Measurements from ENCODE around the gene UBE4B.

DNA sequence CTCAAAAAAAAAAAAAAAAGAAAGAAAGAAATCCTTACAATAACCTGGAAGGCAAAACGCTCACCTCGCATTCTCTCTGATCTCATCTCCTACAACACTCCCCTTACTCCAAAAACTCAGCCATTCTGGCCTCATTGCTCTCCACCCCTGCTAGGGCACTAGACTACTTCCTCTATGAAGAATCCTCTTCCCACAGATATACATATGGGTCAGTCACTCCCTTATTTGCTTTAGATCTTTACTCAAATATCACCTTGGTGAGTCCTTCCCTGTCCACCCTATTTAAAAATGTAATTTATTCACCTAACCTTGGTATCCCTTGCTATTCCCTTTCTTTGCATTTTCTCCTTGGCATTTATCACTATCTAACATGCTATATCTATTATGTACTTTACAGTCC is 153.0 kb downstream of the UBE4B start:
- TF ChIP-seq RBBP5 (IDR thresholded peaks at IDR 0.05; ENCODE audit: borderline replicate concordance, insufficient read depth, low read length, poor library complexity, severe bottlenecking) (no peak), POLR3A (IDR thresholded peaks at IDR 0.05; ENCODE audit: borderline replicate concordance, extremely low read depth, insufficient read depth, insufficient read length) (no peak), E2F1 (CRISPR knock-in tag; IDR thresholded peaks at IDR 0.05) (no peak), TEAD1 (CRISPR knock-in tag; IDR thresholded peaks at IDR 0.05) (no peak), SREBF2 (CRISPR knock-in tag; IDR thresholded peaks at IDR 0.05) (no peak), E2F6 (IDR thresholded peaks at IDR 0.05; ENCODE audit: borderline replicate concordance in 1 of 2, extremely low read depth in 1 of 2, insufficient read depth in 1 of 2, insufficient read length in 1 of 2, low read depth in 1 of 2, low read length in 1 of 2, poor library complexity in 1 of 2, severe bottlenecking in 1 of 2) (no peak), FOS (IDR thresholded peaks at IDR 0.05; ENCODE audit: extremely low read depth, insufficient read length) (no peak), ZNF282 (CRISPR knock-in tag; IDR thresholded peaks at IDR 0.05) (no peak), ZBTB7A (IDR thresholded peaks at IDR 0.05; ENCODE audit: borderline replicate concordance, control insufficient read depth, low read depth, low read length) (no peak), USF2 (CRISPR knock-in tag; IDR thresholded peaks at IDR 0.05) (no peak), EZH2 (IDR thresholded peaks at IDR 0.05; ENCODE audit: borderline replicate concordance, low read depth, low read length) (no peak)
- TF ChIP-seq, protein P1, sequence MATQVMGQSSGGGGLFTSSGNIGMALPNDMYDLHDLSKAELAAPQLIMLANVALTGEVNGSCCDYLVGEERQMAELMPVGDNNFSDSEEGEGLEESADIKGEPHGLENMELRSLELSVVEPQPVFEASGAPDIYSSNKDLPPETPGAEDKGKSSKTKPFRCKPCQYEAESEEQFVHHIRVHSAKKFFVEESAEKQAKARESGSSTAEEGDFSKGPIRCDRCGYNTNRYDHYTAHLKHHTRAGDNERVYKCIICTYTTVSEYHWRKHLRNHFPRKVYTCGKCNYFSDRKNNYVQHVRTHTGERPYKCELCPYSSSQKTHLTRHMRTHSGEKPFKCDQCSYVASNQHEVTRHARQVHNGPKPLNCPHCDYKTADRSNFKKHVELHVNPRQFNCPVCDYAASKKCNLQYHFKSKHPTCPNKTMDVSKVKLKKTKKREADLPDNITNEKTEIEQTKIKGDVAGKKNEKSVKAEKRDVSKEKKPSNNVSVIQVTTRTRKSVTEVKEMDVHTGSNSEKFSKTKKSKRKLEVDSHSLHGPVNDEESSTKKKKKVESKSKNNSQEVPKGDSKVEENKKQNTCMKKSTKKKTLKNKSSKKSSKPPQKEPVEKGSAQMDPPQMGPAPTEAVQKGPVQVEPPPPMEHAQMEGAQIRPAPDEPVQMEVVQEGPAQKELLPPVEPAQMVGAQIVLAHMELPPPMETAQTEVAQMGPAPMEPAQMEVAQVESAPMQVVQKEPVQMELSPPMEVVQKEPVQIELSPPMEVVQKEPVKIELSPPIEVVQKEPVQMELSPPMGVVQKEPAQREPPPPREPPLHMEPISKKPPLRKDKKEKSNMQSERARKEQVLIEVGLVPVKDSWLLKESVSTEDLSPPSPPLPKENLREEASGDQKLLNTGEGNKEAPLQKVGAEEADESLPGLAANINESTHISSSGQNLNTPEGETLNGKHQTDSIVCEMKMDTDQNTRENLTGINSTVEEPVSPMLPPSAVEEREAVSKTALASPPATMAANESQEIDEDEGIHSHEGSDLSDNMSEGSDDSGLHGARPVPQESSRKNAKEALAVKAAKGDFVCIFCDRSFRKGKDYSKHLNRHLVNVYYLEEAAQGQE (IDR thresholded peaks at IDR 0.05; ENCODE audit: borderline replicate concordance): no peak
- TF ChIP-seq, protein P1 (CRISPR knock-in tag; IDR thresholded peaks at IDR 0.05; ENCODE audit: low read depth): no peak

Data from K562 (cell line).